ENCODE measurements around the gene ATF6.

Gene ATF6

GRCh38 chr1:161771161-161771560 lies 5.0 kb downstream of the ATF6 start:
- Histone ChIP-seq H3K9ac (ENCODE audit: low read depth, low read length, poor library complexity) (no peak overlapping the region), H3K4ac (ENCODE audit: low read length) (no peak overlapping the region), H3K4me1 (ENCODE audit: control insufficient read depth in 2 of 2, insufficient read depth in 1 of 2, low read depth in 1 of 2, low read length in 2 of 2) (no peaks in the 10 kb centered on the region), H3K36me3 (replicated peaks in 1 of 2; ENCODE audit: control insufficient read depth in 2 of 2, insufficient read depth in 2 of 2, low read length in 2 of 2) (no peaks in the 10 kb centered on the region), H4K8ac (ENCODE audit: low read depth, low read length) (no peak overlapping the region), H3K27ac (replicated peaks; ENCODE audit: low read length) (no peak overlapping the region), H3K79me1 (ENCODE audit: low read depth, low read length) (no peaks in the 10 kb centered on the region), H4K91ac (ENCODE audit: low read depth, low read length, poor library complexity) (no peak overlapping the region), H3K27me3 (ENCODE audit: control insufficient read depth in 3 of 3, insufficient read depth in 3 of 3, low read depth in 1 of 3, low read length in 3 of 3) (no peaks in the 10 kb centered on the region), H3K9me3 (replicated peaks in 1 of 2; ENCODE audit: control insufficient read depth in 2 of 2, insufficient read depth in 1 of 2, low read depth in 1 of 2, low read length in 2 of 2) (no peaks in the 10 kb centered on the region), H2BK5ac (ENCODE audit: low read length) (no peak overlapping the region), H3K23ac (ENCODE audit: low read depth, low read length, poor library complexity) (no peak overlapping the region), H3K18ac (ENCODE audit: low read length) (no peak overlapping the region), H3K14ac (ENCODE audit: low read length) (no peak overlapping the region), H3K4me3 (ENCODE audit: low read length in 2 of 2) (no peak overlapping the region), H2AK5ac (ENCODE audit: low read depth, low read length) (no peak overlapping the region), H2BK15ac (ENCODE audit: low read length) (no peak overlapping the region), H2BK120ac (ENCODE audit: low read depth, low read length) (no peak overlapping the region), H2AFZ (ENCODE audit: low read length) (no peak overlapping the region), H3K4me2 (ENCODE audit: insufficient read depth, low read length, poor library complexity, severe bottlenecking) (no peak overlapping the region), H2BK12ac (ENCODE audit: low read length) (no peak overlapping the region)
- no CpG with 5 or more reads among the region's 5 CpGs for WGBS, 2 donors (ENCODE audit: extremely low coverage in 2 of 2, insufficient read length in 2 of 2, insufficient replicate concordance in 1 of 2)
- DNase-seq (ENCODE audit: low spot score), result no peak

- no peak overlapping the region for H3K27ac ChIP-seq (replicated peaks; ENCODE audit: low read length)
- H3K18ac ChIP-seq (ENCODE audit: low read length), result no peak overlapping the region
- no peak overlapping the region for H2BK15ac ChIP-seq (ENCODE audit: low read length)
- no peaks in the 10 kb centered on the region for H3K9me3 ChIP-seq (replicated peaks in 1 of 2; ENCODE audit: control insufficient read depth in 2 of 2, insufficient read depth in 1 of 2, low read depth in 1 of 2, low read length in 2 of 2)
- H3K14ac ChIP-seq (ENCODE audit: low read length), result no peak overlapping the region
- no peak for DNase-seq (ENCODE audit: low spot score)
- no peak overlapping the region for H3K4me2 ChIP-seq (ENCODE audit: insufficient read depth, low read length, poor library complexity, severe bottlenecking)
- H3K9ac ChIP-seq (ENCODE audit: low read depth, low read length, poor library complexity), result no peak overlapping the region
- H2AFZ ChIP-seq (ENCODE audit: low read length), result no peak overlapping the region
- no peaks in the 10 kb centered on the region for H3K27me3 ChIP-seq (ENCODE audit: control insufficient read depth in 3 of 3, insufficient read depth in 3 of 3, low read depth in 1 of 3, low read length in 3 of 3)
- H2BK12ac ChIP-seq (ENCODE audit: low read length), result no peak overlapping the region
- no peak overlapping the region for H3K4me3 ChIP-seq (ENCODE audit: low read length in 2 of 2)
- WGBS, 2 donors (ENCODE audit: extremely low coverage in 2 of 2, insufficient read length in 2 of 2, insufficient replicate concordance in 1 of 2), result no CpG with 5 or more reads among the region's 2 CpGs
- no peaks in the 10 kb centered on the region for H3K36me3 ChIP-seq (replicated peaks in 1 of 2; ENCODE audit: control insufficient read depth in 2 of 2, insufficient read depth in 2 of 2, low read length in 2 of 2)
- no peak overlapping the region for H3K4ac ChIP-seq (ENCODE audit: low read length)
- H2BK5ac ChIP-seq (ENCODE audit: low read length), result no peak overlapping the region
- H4K8ac ChIP-seq (ENCODE audit: low read depth, low read length), result no peak overlapping the region
- no peaks in the 10 kb centered on the region for H3K4me1 ChIP-seq (ENCODE audit: control insufficient read depth in 2 of 2, insufficient read depth in 1 of 2, low read depth in 1 of 2, low read length in 2 of 2)
- H2AK5ac ChIP-seq (ENCODE audit: low read depth, low read length), result no peak overlapping the region
- H3K79me1 ChIP-seq (ENCODE audit: low read depth, low read length), result no peaks in the 10 kb centered on the region
- no peak overlapping the region for H3K23ac ChIP-seq (ENCODE audit: low read depth, low read length, poor library complexity)
- no peak overlapping the region for H2BK120ac ChIP-seq (ENCODE audit: low read depth, low read length)
- no peak overlapping the region for H4K91ac ChIP-seq (ENCODE audit: low read depth, low read length, poor library complexity)
Measured at GRCh38 chr1:161771973-161772372, 5.9 kb downstream of the ATF6 start.

DNA sequence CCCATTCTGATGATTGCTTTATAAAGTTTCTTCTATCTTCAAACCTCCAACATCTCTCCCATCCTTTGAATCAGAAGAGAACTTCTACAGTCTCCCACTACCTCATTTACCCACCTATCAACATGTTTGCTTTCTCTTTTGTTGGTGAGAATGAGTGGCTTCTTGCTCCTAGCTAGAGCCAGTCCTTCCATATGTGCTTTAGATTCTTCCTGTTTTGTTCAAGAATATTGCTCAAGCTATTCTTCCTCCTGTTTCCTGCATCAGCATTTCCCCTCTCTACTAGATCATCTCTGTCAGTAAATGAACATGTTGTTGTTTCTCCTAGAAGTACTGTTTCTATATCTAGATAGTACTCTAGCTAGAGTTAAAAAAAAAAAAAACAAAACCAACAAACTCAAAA lies 6.3 kb downstream of the ATF6 start:
- Histone ChIP-seq H3K14ac (ENCODE audit: low read length) (no peak overlapping the region), H2AFZ (ENCODE audit: low read length) (no peak overlapping the region), H2BK12ac (ENCODE audit: low read length) (no peak overlapping the region), H3K18ac (ENCODE audit: low read length) (no peak overlapping the region), H3K9ac (ENCODE audit: low read depth, low read length, poor library complexity) (no peak overlapping the region), H3K4me2 (ENCODE audit: insufficient read depth, low read length, poor library complexity, severe bottlenecking) (no peak overlapping the region), H3K36me3 (replicated peaks in 1 of 2; ENCODE audit: control insufficient read depth in 2 of 2, insufficient read depth in 2 of 2, low read length in 2 of 2) (no peaks in the 10 kb centered on the region), H3K4me3 (ENCODE audit: low read length in 2 of 2) (no peak overlapping the region), H4K91ac (ENCODE audit: low read depth, low read length, poor library complexity) (no peak overlapping the region), H3K27ac (replicated peaks; ENCODE audit: low read length) (no peak overlapping the region), H2AK5ac (ENCODE audit: low read depth, low read length) (no peak overlapping the region), H2BK120ac (ENCODE audit: low read depth, low read length) (no peak overlapping the region), H3K4me1 (ENCODE audit: control insufficient read depth in 2 of 2, insufficient read depth in 1 of 2, low read depth in 1 of 2, low read length in 2 of 2) (no peaks in the 10 kb centered on the region), H3K27me3 (ENCODE audit: control insufficient read depth in 3 of 3, insufficient read depth in 3 of 3, low read depth in 1 of 3, low read length in 3 of 3) (no peaks in the 10 kb centered on the region), H4K8ac (ENCODE audit: low read depth, low read length) (no peak overlapping the region), H3K4ac (ENCODE audit: low read length) (no peak overlapping the region), H3K9me3 (replicated peaks in 1 of 2; ENCODE audit: control insufficient read depth in 2 of 2, insufficient read depth in 1 of 2, low read depth in 1 of 2, low read length in 2 of 2) (no peaks in the 10 kb centered on the region), H2BK5ac (ENCODE audit: low read length) (no peak overlapping the region), H3K23ac (ENCODE audit: low read depth, low read length, poor library complexity) (no peak overlapping the region), H3K79me1 (ENCODE audit: low read depth, low read length) (no peaks in the 10 kb centered on the region), H2BK15ac (ENCODE audit: low read length) (no peak overlapping the region)
- no peak for DNase-seq (ENCODE audit: low spot score)

- H3K4ac ChIP-seq (ENCODE audit: low read length), result no peak overlapping the region
- H3K27me3 ChIP-seq (ENCODE audit: control insufficient read depth in 3 of 3, insufficient read depth in 3 of 3, low read depth in 1 of 3, low read length in 3 of 3), result no peaks in the 10 kb centered on the region
- H3K4me2 ChIP-seq (ENCODE audit: insufficient read depth, low read length, poor library complexity, severe bottlenecking), result no peak overlapping the region
- DNase-seq (ENCODE audit: low spot score), result no peak
- H2AK5ac ChIP-seq (ENCODE audit: low read depth, low read length), result no peak overlapping the region
- no peaks in the 10 kb centered on the region for H3K4me1 ChIP-seq (ENCODE audit: control insufficient read depth in 2 of 2, insufficient read depth in 1 of 2, low read depth in 1 of 2, low read length in 2 of 2)
- H3K18ac ChIP-seq (ENCODE audit: low read length), result no peak overlapping the region
- H3K9ac ChIP-seq (ENCODE audit: low read depth, low read length, poor library complexity), result no peak overlapping the region
- H2BK120ac ChIP-seq (ENCODE audit: low read depth, low read length), result no peak overlapping the region
- H3K9me3 ChIP-seq (replicated peaks in 1 of 2; ENCODE audit: control insufficient read depth in 2 of 2, insufficient read depth in 1 of 2, low read depth in 1 of 2, low read length in 2 of 2), result no peaks in the 10 kb centered on the region
- no peak overlapping the region for H2BK12ac ChIP-seq (ENCODE audit: low read length)
- no peak overlapping the region for H2BK5ac ChIP-seq (ENCODE audit: low read length)
- no peaks in the 10 kb centered on the region for H3K36me3 ChIP-seq (replicated peaks in 1 of 2; ENCODE audit: control insufficient read depth in 2 of 2, insufficient read depth in 2 of 2, low read length in 2 of 2)
- no peak overlapping the region for H3K4me3 ChIP-seq (ENCODE audit: low read length in 2 of 2)
- no peaks in the 10 kb centered on the region for H3K79me1 ChIP-seq (ENCODE audit: low read depth, low read length)
- no peak overlapping the region for H2AFZ ChIP-seq (ENCODE audit: low read length)
- H4K8ac ChIP-seq (ENCODE audit: low read depth, low read length), result no peak overlapping the region
- no peak overlapping the region for H3K23ac ChIP-seq (ENCODE audit: low read depth, low read length, poor library complexity)
- 100% methylated on average over 1 of the region's 4 CpGs; no CpG with 5 or more reads in 1 of the 2 donors for WGBS, 2 donors (ENCODE audit: extremely low coverage in 2 of 2, insufficient read length in 2 of 2, insufficient replicate concordance in 1 of 2)
- no peak overlapping the region for H3K27ac ChIP-seq (replicated peaks; ENCODE audit: low read length)
- no peak overlapping the region for H3K14ac ChIP-seq (ENCODE audit: low read length)
- H2BK15ac ChIP-seq (ENCODE audit: low read length), result no peak overlapping the region
- no peak overlapping the region for H4K91ac ChIP-seq (ENCODE audit: low read depth, low read length, poor library complexity)
Measured at GRCh38 chr1:161773791-161774190, 7.7 kb downstream of the ATF6 start.

All from neuronal stem cell (in vitro differentiated cells).